ENCODE measurements around the gene TMEM132D.

DNA sequence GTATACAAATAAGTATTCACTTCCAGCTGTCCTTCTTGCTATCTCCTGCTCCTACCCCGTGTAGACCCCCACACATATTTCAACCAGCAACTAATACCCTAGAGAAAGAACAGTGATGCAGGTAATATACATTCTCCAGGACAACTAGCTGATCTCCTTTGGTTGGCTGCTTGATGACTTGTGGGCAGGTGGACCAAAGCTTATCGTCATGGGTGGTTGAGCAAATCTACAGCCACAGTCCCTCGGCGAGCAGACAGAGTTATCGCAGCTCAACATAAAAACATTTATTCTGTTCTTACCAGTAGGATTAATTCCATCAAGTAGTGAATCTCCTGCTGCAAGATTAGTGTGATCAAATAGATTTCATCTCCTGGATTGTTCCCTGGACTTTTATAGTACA, 314.3 kb downstream of the TMEM132D start:
- TF ChIP-seq EZH2 (IDR thresholded peaks at IDR 0.05; ENCODE audit: borderline replicate concordance): no peak
- TF ChIP-seq, protein P1, sequence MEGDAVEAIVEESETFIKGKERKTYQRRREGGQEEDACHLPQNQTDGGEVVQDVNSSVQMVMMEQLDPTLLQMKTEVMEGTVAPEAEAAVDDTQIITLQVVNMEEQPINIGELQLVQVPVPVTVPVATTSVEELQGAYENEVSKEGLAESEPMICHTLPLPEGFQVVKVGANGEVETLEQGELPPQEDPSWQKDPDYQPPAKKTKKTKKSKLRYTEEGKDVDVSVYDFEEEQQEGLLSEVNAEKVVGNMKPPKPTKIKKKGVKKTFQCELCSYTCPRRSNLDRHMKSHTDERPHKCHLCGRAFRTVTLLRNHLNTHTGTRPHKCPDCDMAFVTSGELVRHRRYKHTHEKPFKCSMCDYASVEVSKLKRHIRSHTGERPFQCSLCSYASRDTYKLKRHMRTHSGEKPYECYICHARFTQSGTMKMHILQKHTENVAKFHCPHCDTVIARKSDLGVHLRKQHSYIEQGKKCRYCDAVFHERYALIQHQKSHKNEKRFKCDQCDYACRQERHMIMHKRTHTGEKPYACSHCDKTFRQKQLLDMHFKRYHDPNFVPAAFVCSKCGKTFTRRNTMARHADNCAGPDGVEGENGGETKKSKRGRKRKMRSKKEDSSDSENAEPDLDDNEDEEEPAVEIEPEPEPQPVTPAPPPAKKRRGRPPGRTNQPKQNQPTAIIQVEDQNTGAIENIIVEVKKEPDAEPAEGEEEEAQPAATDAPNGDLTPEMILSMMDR (IDR thresholded peaks at IDR 0.05; ENCODE audit: poor library complexity): no peak
